ENCODE measurements around the gene DNAH6.

DNAH6 gene

GRCh38 chr2:84821806-84822205 is 305.5 kb downstream of the DNAH6 start:
- TF ChIP-seq GATA2 (IDR thresholded peaks at IDR 0.05; ENCODE audit: low read depth, low read length): no peak
- no peak for TF ChIP-seq GATA3 (IDR thresholded peaks at IDR 0.05; ENCODE audit: low read depth, low read length)

GRCh38 chr2:84823229-84823628 is 306.9 kb downstream of the DNAH6 start:
- TF ChIP-seq GATA3 (IDR thresholded peaks at IDR 0.05; ENCODE audit: low read depth, low read length) (no peak), GATA2 (IDR thresholded peaks at IDR 0.05; ENCODE audit: low read depth, low read length) (no peak)

- TF ChIP-seq GATA2 (IDR thresholded peaks at IDR 0.05; ENCODE audit: low read depth, low read length): no peak
- TF ChIP-seq GATA3 (IDR thresholded peaks at IDR 0.05; ENCODE audit: low read depth, low read length): no peak
Observed at GRCh38 chr2:84823788-84824187, 307.5 kb downstream of the DNAH6 start.

GRCh38 chr2:84827978-84828575 is 311.8 kb downstream of the DNAH6 start:
- TF ChIP-seq GATA2 (IDR thresholded peaks at IDR 0.05; ENCODE audit: low read depth, low read length) (no peak), GATA3 (IDR thresholded peaks at IDR 0.05; ENCODE audit: low read depth, low read length) (no peak)

- TF ChIP-seq GATA2 (IDR thresholded peaks at IDR 0.05; ENCODE audit: low read depth, low read length) (no peak), GATA3 (IDR thresholded peaks at IDR 0.05; ENCODE audit: low read depth, low read length) (no peak)
Observed at GRCh38 chr2:84829693-84830092, 313.4 kb downstream of the DNAH6 start.

GRCh38 chr2:84830095-84830494 is 313.8 kb downstream of the DNAH6 start:
- no peak for TF ChIP-seq GATA2 (IDR thresholded peaks at IDR 0.05; ENCODE audit: low read depth, low read length)
- TF ChIP-seq GATA3 (IDR thresholded peaks at IDR 0.05; ENCODE audit: low read depth, low read length): no peak

GRCh38 chr2:84830758-84831500 is 314.6 kb downstream of the DNAH6 start:
- no peak for TF ChIP-seq GATA2 (IDR thresholded peaks at IDR 0.05; ENCODE audit: low read depth, low read length)
- TF ChIP-seq GATA3 (IDR thresholded peaks at IDR 0.05; ENCODE audit: low read depth, low read length): no peak

GRCh38 chr2:84832772-84833461 is 316.6 kb downstream of the DNAH6 start:
- TF ChIP-seq GATA3 (IDR thresholded peaks at IDR 0.05; ENCODE audit: low read depth, low read length): no peak
- TF ChIP-seq GATA2 (IDR thresholded peaks at IDR 0.05; ENCODE audit: low read depth, low read length): no peak

GRCh38 chr2:84833481-84834150 is 317.3 kb downstream of the DNAH6 start:
- no peak for TF ChIP-seq GATA3 (IDR thresholded peaks at IDR 0.05; ENCODE audit: low read depth, low read length)
- no peak for TF ChIP-seq GATA2 (IDR thresholded peaks at IDR 0.05; ENCODE audit: low read depth, low read length)

GRCh38 chr2:84836215-84836614 is 319.9 kb downstream of the DNAH6 start:
- TF ChIP-seq GATA2 (IDR thresholded peaks at IDR 0.05; ENCODE audit: low read depth, low read length) (no peak), GATA3 (IDR thresholded peaks at IDR 0.05; ENCODE audit: low read depth, low read length) (no peak)

GRCh38 chr2:84838434-84839145 is 322.3 kb downstream of the DNAH6 start:
- TF ChIP-seq GATA2 (IDR thresholded peaks at IDR 0.05; ENCODE audit: low read depth, low read length): no peak
- no peak for TF ChIP-seq GATA3 (IDR thresholded peaks at IDR 0.05; ENCODE audit: low read depth, low read length)

GRCh38 chr2:84839851-84840250 is 323.6 kb downstream of the DNAH6 start:
- TF ChIP-seq GATA3 (IDR thresholded peaks at IDR 0.05; ENCODE audit: low read depth, low read length): no peak
- no peak; the same call in 1 of the 2 replicates for TF ChIP-seq GATA2 (IDR thresholded peaks at IDR 0.05; ENCODE audit: low read depth, low read length)

GRCh38 chr2:84840306-84840705 is 324.0 kb downstream of the DNAH6 start:
- TF ChIP-seq GATA3 (IDR thresholded peaks at IDR 0.05; ENCODE audit: low read depth, low read length) (no peak), GATA2 (IDR thresholded peaks at IDR 0.05; ENCODE audit: low read depth, low read length) (no peak)

GRCh38 chr2:84841577-84841976 is 325.3 kb downstream of the DNAH6 start:
- TF ChIP-seq GATA3 (IDR thresholded peaks at IDR 0.05; ENCODE audit: low read depth, low read length) (no peak), GATA2 (IDR thresholded peaks at IDR 0.05; ENCODE audit: low read depth, low read length) (no peak)

Data from SH-SY5Y (cell line).